Kidney epithelial cell (primary cell): ENCODE measurements around the gene DAPK1. TPM values are rescaled to one million over a fixed set of nuclear protein-coding genes. Genes with fewer than 3 reads are reported as not detected.

Experiments used
- DNase-seq: peaks from one replicate; pipeline ENCODE4 v3.0.0-alpha.2; 2010; ENCODE audit warnings: low read depth
- H3K27me3 ChIP-seq: 2 replicates; pipeline ENCODE4 v1.6.0; 2011; ENCODE audit warnings: low read length; ENCODE audit not compliant: control insufficient read depth, insufficient read depth
- H3K36me3 ChIP-seq: 2 replicates; pipeline ENCODE4 v1.5.1; 2011; ENCODE audit warnings: low read length; ENCODE audit not compliant: control insufficient read depth, insufficient read depth
- H3K4me3 ChIP-seq: 2 replicates; pipeline ENCODE4 v1.5.1; 2011; ENCODE audit warnings: low read depth, mild to moderate bottlenecking, control low read depth, low read length
- total RNA-seq: library from RNA; depleted of rRNA; stranded (reverse); fragments of >200 nt; gene quantifications from 2 replicates; pipeline ENCODE4 v1.2.3, GENCODE V29; 2015
- TF ChIP-seq, protein P1 (sequence below): IDR thresholded peaks from 2 replicates; pipeline ENCODE4 v1.5.1; 2011; ENCODE audit warnings: mild to moderate bottlenecking, moderate library complexity, low read length, control low read depth, inconsistent platforms; ENCODE audit not compliant: insufficient read depth, poor library complexity, severe bottlenecking

Gene DAPK1
- total RNA-seq, 1 donor from 2014 or later = 23.5 TPM

DNA sequence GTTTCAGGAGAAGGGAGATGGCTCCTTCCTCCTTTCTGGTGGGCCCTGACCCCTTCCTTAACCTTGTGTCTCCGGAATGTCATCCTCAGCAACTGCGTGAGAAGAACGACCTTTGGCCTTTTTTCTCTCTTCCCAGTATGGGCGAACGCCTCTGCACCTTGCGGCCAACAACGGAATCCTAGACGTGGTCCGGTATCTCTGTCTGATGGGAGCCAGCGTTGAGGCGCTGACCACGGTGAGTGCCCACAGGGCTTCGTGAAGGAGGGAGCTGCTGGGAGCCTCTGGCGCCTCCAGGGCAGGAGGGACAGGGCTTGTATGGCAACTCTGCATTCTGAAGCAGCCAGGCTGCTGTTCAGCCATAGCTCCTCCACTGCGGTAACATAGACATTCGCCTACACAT is 160.2 kb downstream of the DAPK1 start:
- H3K4me3 ChIP-seq = no peak overlapping the region
- DNase-seq = no peak
- no peaks in the 10 kb centered on the region for H3K27me3 ChIP-seq
- TF ChIP-seq, protein P1, sequence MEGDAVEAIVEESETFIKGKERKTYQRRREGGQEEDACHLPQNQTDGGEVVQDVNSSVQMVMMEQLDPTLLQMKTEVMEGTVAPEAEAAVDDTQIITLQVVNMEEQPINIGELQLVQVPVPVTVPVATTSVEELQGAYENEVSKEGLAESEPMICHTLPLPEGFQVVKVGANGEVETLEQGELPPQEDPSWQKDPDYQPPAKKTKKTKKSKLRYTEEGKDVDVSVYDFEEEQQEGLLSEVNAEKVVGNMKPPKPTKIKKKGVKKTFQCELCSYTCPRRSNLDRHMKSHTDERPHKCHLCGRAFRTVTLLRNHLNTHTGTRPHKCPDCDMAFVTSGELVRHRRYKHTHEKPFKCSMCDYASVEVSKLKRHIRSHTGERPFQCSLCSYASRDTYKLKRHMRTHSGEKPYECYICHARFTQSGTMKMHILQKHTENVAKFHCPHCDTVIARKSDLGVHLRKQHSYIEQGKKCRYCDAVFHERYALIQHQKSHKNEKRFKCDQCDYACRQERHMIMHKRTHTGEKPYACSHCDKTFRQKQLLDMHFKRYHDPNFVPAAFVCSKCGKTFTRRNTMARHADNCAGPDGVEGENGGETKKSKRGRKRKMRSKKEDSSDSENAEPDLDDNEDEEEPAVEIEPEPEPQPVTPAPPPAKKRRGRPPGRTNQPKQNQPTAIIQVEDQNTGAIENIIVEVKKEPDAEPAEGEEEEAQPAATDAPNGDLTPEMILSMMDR = no peak
- H3K36me3 ChIP-seq = no peaks in the 10 kb centered on the region

DNA sequence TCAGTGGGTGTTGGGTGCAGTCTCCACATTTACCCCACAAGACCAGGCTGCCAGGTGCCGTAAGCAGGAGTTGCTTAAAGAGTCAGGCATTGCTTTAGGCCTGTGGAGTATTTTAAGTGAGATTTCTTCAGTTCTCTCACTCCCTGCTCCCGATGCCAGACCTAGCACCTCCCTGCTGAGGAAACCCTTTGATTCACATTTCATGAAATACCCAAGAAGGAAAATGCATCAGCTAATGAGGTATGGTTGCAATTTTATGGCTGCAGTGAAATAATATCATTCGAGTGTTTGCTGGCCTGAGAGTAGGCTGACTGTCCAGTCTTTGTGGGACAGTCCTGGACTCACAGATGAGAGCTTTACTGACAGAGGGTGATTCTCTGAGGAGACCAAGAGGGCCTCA is 160.8 kb downstream of the DAPK1 start:
- no peak for DNase-seq

DNA sequence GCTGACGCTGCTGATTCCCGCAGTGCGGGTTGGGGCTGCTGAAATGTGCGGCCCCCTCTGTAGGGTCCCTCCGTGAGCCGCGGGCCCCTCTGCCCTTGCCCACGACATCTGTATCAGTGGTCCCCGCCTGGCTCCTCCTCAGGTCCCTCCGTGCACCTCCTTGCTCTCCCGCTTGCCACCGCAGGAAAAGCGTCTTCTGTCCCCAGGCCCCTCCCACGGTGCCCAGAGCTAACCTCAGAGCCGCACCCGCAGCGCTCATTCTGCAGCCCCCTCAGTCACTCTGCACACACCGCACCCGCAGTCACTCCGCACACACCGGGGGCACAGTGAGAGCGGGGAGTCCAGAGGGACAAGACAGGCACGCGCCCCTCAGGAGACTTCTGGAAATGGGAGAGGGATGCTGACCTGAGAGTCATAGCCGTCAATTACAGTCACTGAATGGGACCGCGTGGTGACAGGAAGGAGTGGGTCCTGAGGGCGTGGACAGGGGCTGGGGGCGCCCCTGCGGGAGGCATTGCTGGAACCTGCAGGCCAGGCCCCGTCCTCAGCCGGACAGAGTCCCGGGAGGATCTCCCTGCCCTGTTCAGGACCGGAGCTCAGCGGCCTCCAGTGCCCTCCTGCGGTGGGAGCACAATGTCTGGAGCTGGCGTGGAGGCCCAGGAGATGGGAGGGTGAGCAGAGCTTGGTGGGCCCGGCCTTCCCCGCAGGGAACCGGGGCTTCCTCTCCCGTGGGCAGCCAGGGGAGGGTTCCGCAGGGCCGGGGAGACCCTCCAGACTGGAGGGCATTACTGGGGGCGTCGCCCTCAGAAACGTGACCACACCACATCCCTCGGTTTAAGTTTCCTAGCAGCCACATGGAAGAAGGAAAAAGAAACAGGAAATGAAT is 162.1 kb downstream of the DAPK1 start:
- TF ChIP-seq, protein P1 = no peak
- Histone ChIP-seq H3K4me3 (no peak overlapping the region), H3K36me3 (no peaks in the 10 kb centered on the region), H3K27me3 (no peaks in the 10 kb centered on the region)
- DNase-seq = no peak

More for the DNA sequence above, 160.8 kb downstream of the DAPK1 start:
- Histone ChIP-seq H3K4me3 (no peak overlapping the region), H3K27me3 (no peaks in the 10 kb centered on the region), H3K36me3 (no peaks in the 10 kb centered on the region)
- TF ChIP-seq, protein P1 = no peak

DNA sequence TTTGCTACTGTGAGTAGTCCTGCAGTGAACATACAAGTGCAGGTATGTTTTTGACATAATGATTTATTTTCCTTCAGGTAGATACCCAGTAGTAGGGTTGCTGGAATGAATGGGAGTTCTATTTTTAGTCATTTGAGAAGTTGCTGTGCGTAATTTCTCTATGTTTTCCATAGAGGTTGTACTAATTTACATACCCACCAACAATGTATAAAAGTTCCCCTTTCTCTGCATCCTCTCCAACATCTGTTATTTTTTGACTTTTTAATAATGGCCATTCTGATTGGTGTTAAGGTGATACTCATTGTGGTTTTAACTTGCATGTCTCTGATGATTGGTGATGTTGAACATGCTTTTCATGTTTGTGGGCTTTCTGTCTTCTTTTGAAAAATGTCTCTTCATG is 163.6 kb downstream of the DAPK1 start:
- Histone ChIP-seq H3K27me3 (no peaks in the 10 kb centered on the region), H3K4me3 (no peak overlapping the region), H3K36me3 (no peaks in the 10 kb centered on the region)
- TF ChIP-seq, protein P1 = no peak
- no peak for DNase-seq

DNA sequence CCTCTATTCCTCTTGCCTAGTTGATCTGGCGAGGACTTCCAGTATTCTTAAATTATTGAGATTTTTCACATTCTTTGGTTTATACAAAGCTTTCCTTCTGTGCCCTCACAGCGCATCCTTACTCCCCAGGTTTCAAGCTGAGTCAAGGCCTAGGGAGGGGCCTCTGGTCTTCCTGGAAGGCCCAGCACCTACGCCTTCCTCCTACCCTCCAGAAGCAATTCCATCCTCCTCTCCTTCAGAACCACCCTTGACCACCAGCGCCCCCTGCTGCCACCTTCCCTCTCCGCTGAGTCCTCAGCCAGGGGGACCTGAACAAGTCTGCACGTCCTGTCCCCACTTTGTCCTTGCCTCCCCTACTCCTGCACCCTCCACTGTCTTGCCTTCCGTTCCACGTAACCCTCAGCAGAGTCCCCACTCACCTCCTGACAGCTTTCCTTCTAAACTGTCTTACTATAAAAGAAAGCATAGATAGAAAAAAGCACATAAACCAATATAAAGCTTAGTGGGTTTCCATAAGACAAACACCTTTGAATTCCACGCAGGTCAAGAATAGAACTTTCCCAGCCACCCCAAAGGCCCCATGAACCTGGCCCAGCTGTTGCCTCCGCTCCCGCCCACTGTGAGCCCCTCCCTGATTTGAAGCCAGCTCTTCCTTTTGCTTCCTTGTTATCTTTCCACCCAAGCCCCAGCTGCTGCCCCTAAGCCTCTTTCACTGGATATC is 165.3 kb downstream of the DAPK1 start:
- Histone ChIP-seq H3K36me3 (peaks cover 2% of the 10 kb centered on the region), H3K27me3 (no peaks in the 10 kb centered on the region), H3K4me3 (no peak overlapping the region)
- peak; percentile 49 for DNase-seq
- TF ChIP-seq, protein P1 = peak; percentile 84
